ENCODE measurements around the gene LPP.
"Not testable (repeated sequence)": the region's sequence is repeated elsewhere in the genome, so short reads cannot be mapped to it uniquely, and the experiment has no call there.

Gene LPP

GRCh38 chr3:188700501-188700900 is 546.5 kb downstream of the LPP start:
- Histone ChIP-seq H2AFZ (ENCODE audit: low read depth, low read length) (no peak overlapping the region), H4K20me1 (ENCODE audit: insufficient read depth, low read length) (no peaks in the 10 kb centered on the region), H3K79me2 (ENCODE audit: insufficient read depth, low read length) (no peaks in the 10 kb centered on the region), H3K27ac (ENCODE audit: low read length) (no peak overlapping the region), H3K4me1 (ENCODE audit: insufficient read depth, low read length) (no peaks in the 10 kb centered on the region), H3K27me3 (ENCODE audit: insufficient read depth, low read length, poor library complexity) (no peaks in the 10 kb centered on the region), H3K9ac (ENCODE audit: low read depth, low read length) (no peak overlapping the region), H3K4me3 (ENCODE audit: low read depth in 1 of 2, low read length in 2 of 2) (no peak overlapping the region), H3K36me3 (ENCODE audit: insufficient read depth, low read length) (no peaks in the 10 kb centered on the region), H3K4me2 (ENCODE audit: insufficient read depth, low read length) (no peak overlapping the region), H3K9me3 (ENCODE audit: insufficient read depth, low read length, severe bottlenecking) (no peaks in the 10 kb centered on the region)
- DNase-seq (no peak), ATAC-seq (ENCODE audit: insufficient read depth, low read depth) (no peak)
- TF ChIP-seq CTCF (IDR thresholded peaks at IDR 0.05; ENCODE audit: borderline replicate concordance, extremely low read depth, low read length, poor library complexity, severe bottlenecking) (no peak), EZH2 (IDR thresholded peaks at IDR 0.05; ENCODE audit: borderline replicate concordance, low read depth, low read length, severe bottlenecking) (no peak)

- no peaks in the 10 kb centered on the region for H3K4me1 ChIP-seq (ENCODE audit: insufficient read depth, low read length)
- H3K4me2 ChIP-seq (ENCODE audit: insufficient read depth, low read length) = no peak overlapping the region
- H3K9ac ChIP-seq (ENCODE audit: low read depth, low read length) = no peak overlapping the region
- no peak for TF ChIP-seq CTCF (IDR thresholded peaks at IDR 0.05; ENCODE audit: borderline replicate concordance, extremely low read depth, low read length, poor library complexity, severe bottlenecking)
- TF ChIP-seq EZH2 (IDR thresholded peaks at IDR 0.05; ENCODE audit: borderline replicate concordance, low read depth, low read length, severe bottlenecking) = no peak
- H2AFZ ChIP-seq (ENCODE audit: low read depth, low read length) = no peak overlapping the region
- H4K20me1 ChIP-seq (ENCODE audit: insufficient read depth, low read length) = no peaks in the 10 kb centered on the region
- no peaks in the 10 kb centered on the region for H3K27me3 ChIP-seq (ENCODE audit: insufficient read depth, low read length, poor library complexity)
- no peaks in the 10 kb centered on the region for H3K9me3 ChIP-seq (ENCODE audit: insufficient read depth, low read length, severe bottlenecking)
- no peak overlapping the region for H3K4me3 ChIP-seq (ENCODE audit: low read depth in 1 of 2, low read length in 2 of 2)
- no peaks in the 10 kb centered on the region for H3K79me2 ChIP-seq (ENCODE audit: insufficient read depth, low read length)
- DNase-seq (no peak), ATAC-seq (ENCODE audit: insufficient read depth, low read depth) (no peak)
- no peaks in the 10 kb centered on the region for H3K36me3 ChIP-seq (ENCODE audit: insufficient read depth, low read length)
- H3K27ac ChIP-seq (ENCODE audit: low read length) = no peak overlapping the region
Measured at GRCh38 chr3:188700918-188701317, 547.0 kb downstream of the LPP start.

DNA sequence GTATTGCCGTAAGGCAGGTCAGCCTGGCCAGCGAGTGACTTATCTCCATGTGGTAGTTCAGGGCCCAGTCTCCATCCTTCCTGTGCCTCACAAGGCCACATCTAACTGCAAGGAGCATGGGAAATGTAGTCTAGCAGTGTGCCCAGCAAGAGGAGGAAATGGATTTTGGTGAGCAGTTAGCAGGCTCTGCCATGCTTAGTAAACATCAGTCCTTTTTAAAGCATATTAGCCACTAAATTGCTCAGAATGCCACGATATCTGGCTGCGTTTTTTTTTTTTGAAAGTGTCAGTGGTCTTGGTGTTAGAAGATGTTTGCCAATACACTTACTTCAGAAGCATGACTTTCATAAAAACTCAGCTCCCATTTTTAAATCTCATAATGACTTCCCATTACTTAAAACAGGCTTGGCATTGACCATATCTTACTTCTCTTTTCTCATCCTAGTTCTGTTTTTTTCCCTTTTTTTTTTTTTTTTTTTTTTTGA is 547.6 kb downstream of the LPP start:
- no peaks in the 10 kb centered on the region for H3K36me3 ChIP-seq (ENCODE audit: insufficient read depth, low read length)
- H3K79me2 ChIP-seq (ENCODE audit: insufficient read depth, low read length) = no peaks in the 10 kb centered on the region
- no peak overlapping the region for H3K4me3 ChIP-seq (ENCODE audit: low read depth in 1 of 2, low read length in 2 of 2)
- no peaks in the 10 kb centered on the region for H4K20me1 ChIP-seq (ENCODE audit: insufficient read depth, low read length)
- peak; percentile 68 for ATAC-seq (ENCODE audit: insufficient read depth, low read depth)
- no peak overlapping the region for H2AFZ ChIP-seq (ENCODE audit: low read depth, low read length)
- H3K4me1 ChIP-seq (ENCODE audit: insufficient read depth, low read length) = no peaks in the 10 kb centered on the region
- H3K9me3 ChIP-seq (ENCODE audit: insufficient read depth, low read length, severe bottlenecking) = no peaks in the 10 kb centered on the region
- peak; percentile 10 for DNase-seq
- TF ChIP-seq CTCF (IDR thresholded peaks at IDR 0.05; ENCODE audit: borderline replicate concordance, extremely low read depth, low read length, poor library complexity, severe bottlenecking) = no peak
- no peak for TF ChIP-seq EZH2 (IDR thresholded peaks at IDR 0.05; ENCODE audit: borderline replicate concordance, low read depth, low read length, severe bottlenecking)
- H3K9ac ChIP-seq (ENCODE audit: low read depth, low read length) = no peak overlapping the region
- no peak overlapping the region for H3K4me2 ChIP-seq (ENCODE audit: insufficient read depth, low read length)
- H3K27me3 ChIP-seq (ENCODE audit: insufficient read depth, low read length, poor library complexity) = no peaks in the 10 kb centered on the region
- no peak overlapping the region for H3K27ac ChIP-seq (ENCODE audit: low read length)

DNA sequence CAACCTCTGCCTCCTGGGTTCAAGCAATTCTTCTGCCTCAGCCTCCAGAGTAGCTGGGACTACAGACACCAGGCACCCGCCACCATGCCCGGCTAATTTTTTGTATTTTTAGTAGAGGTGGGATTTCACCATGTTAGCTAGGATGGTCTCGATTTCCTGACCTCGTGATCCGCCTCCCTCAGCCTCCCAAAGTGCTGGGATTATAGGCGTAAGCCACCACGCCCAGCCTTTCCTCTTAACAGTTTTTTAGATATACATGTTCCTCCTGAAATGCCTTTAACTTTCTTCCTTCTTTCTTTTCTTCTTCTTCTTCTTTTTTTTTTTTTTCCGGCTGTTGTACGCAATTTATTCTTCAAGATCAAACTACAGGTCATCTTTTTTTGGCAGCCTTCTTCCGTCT is 548.1 kb downstream of the LPP start:
- H3K4me2 ChIP-seq (ENCODE audit: insufficient read depth, low read length); H3K9ac ChIP-seq (ENCODE audit: low read depth, low read length); H3K9me3 ChIP-seq (ENCODE audit: insufficient read depth, low read length, severe bottlenecking); H3K4me3 ChIP-seq (ENCODE audit: low read depth in 1 of 2, low read length in 2 of 2); H2AFZ ChIP-seq (ENCODE audit: low read depth, low read length); H3K4me1 ChIP-seq (ENCODE audit: insufficient read depth, low read length); H3K36me3 ChIP-seq (ENCODE audit: insufficient read depth, low read length); DNase-seq; H3K27ac ChIP-seq (ENCODE audit: low read length); H3K79me2 ChIP-seq (ENCODE audit: insufficient read depth, low read length); ATAC-seq (ENCODE audit: insufficient read depth, low read depth); H4K20me1 ChIP-seq (ENCODE audit: insufficient read depth, low read length); H3K27me3 ChIP-seq (ENCODE audit: insufficient read depth, low read length, poor library complexity): not testable (repeated sequence)

All from DND-41 (cell line).